Measurements from ENCODE around the gene BCAR3. TPM values are rescaled to one million over a fixed set of nuclear protein-coding genes. Genes with fewer than 3 reads are reported as not detected.

BCAR3 gene
- total RNA-seq, 2 donors from 2014 or later, result 32.7 to 48.7 TPM

DNA sequence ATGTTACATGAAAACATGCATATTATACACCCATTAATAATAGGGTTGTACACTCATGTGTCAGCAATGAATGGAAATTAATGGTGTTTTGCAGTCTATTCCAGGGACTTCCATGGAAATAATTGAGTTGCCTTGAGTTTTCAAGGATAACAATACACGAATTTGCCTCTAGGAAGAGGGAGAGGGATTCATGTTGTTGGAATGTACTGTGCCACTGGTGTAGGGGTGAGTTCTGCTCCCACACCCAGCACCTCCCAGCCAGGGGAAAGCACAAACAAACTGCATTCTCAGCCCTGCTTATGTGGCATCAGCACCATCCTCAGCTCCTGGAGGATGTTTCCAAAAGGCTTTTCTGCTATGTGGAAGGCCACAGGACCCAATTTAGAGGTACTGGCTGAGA, 57.8 kb downstream of the BCAR3 start:
- 68 to 100% methylated on average over 1 of the region's 1 CpG for WGBS, 2 experiments (ENCODE audit: insufficient coverage in 1 of 2, insufficient read length in 1 of 2)
- no peaks in the 10 kb centered on the region for H3K27me3 Mint-ChIP-seq (ENCODE audit: insufficient read depth)
- TF ChIP-seq CTCF (conservative IDR thresholded peaks at IDR 0.05), result no peak
- Histone ChIP-seq H3K36me3 (ENCODE audit: control insufficient read depth, insufficient read depth, low read length) (peaks cover 47% of the 10 kb centered on the region), H3K27me3 (ENCODE audit: control insufficient read depth, insufficient read depth, low read length, poor library complexity, severe bottlenecking) (no peaks in the 10 kb centered on the region), H3K9me3 (ENCODE audit: control insufficient read depth, low read length) (no peaks in the 10 kb centered on the region), H3K9ac (ENCODE audit: extremely low read depth, low read length, poor library complexity, severe bottlenecking) (no peak overlapping the region), H3K4me3 (ENCODE audit: low read length) (no peak overlapping the region), H3K4me1 (ENCODE audit: control insufficient read depth, insufficient read depth, low read length) (peaks cover 36% of the 10 kb centered on the region), H3K27ac (ENCODE audit: low read depth, low read length) (no peak overlapping the region)
- H3K4me3 Mint-ChIP-seq, result no peak overlapping the region
- no peaks in the 10 kb centered on the region for H3K9me3 Mint-ChIP-seq
- H3K36me3 Mint-ChIP-seq (ENCODE audit: low read depth), result peaks cover 19% of the 10 kb centered on the region
- DNase-seq, result no peak
- no peak overlapping the region for H3K27ac Mint-ChIP-seq
- H3K4me1 Mint-ChIP-seq, result peaks cover 76% of the 10 kb centered on the region

DNA sequence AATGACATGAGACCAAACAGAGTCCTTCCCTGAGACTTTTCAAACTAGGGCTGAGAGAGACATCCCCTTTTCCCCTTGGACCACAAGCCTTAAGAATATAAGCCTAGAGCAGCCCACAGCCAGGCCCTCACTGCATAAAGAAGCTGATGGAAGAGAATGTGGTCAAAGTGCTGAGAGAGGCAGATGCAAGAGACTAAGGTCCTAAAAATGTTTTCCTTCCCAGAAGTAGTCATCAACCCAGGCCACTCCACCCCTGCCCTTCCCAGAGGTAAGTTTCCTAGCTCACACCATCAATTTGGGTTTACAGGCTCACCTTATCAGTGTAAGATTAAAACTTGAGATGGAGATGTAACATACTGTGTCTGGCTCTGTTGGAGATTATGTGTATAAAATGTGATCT, 58.2 kb downstream of the BCAR3 start:
- Mint-ChIP-seq H3K27me3 (ENCODE audit: insufficient read depth) (no peaks in the 10 kb centered on the region), H3K4me3 (no peak overlapping the region), H3K27ac (peak overlapping the region; percentile 58), H3K9me3 (no peaks in the 10 kb centered on the region), H3K4me1 (peaks cover 75% of the 10 kb centered on the region), H3K36me3 (ENCODE audit: low read depth) (peaks cover 17% of the 10 kb centered on the region)
- DNase-seq, result no peak
- H3K9ac ChIP-seq (ENCODE audit: extremely low read depth, low read length, poor library complexity, severe bottlenecking), result no peak overlapping the region
- no peaks in the 10 kb centered on the region for H3K27me3 ChIP-seq (ENCODE audit: control insufficient read depth, insufficient read depth, low read length, poor library complexity, severe bottlenecking)
- no peaks in the 10 kb centered on the region for H3K9me3 ChIP-seq (ENCODE audit: control insufficient read depth, low read length)
- H3K4me1 ChIP-seq (ENCODE audit: control insufficient read depth, insufficient read depth, low read length), result peaks cover 38% of the 10 kb centered on the region
- no peak for TF ChIP-seq CTCF (conservative IDR thresholded peaks at IDR 0.05)
- no peak overlapping the region for H3K27ac ChIP-seq (ENCODE audit: low read depth, low read length)
- H3K4me3 ChIP-seq (ENCODE audit: low read length), result peak overlapping the region; percentile 17
- H3K36me3 ChIP-seq (ENCODE audit: control insufficient read depth, insufficient read depth, low read length), result peaks cover 42% of the 10 kb centered on the region

DNA sequence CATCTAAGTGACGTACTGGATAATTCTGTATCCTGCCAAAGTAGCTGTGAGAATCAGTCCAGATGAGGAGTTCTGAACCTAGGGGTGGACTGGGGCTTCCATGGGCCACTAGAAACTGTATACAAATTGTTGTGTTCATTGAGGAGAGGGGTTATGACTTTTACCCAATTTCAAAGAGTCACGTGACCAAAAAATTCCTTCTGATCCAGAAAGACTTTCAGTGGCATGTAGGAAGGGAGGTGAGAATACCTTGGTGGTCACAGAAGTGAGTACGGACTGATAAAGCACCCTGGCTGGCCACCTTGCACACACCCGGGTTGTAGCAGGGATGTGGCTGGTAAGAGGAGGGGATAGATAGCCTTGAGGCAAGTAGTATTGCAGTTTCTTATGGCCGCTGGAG, 60.4 kb downstream of the BCAR3 start:
- Mint-ChIP-seq H3K9me3 (no peaks in the 10 kb centered on the region), H3K4me3 (no peak overlapping the region), H3K27ac (peak overlapping the region; percentile 89), H3K27me3 (ENCODE audit: insufficient read depth) (no peaks in the 10 kb centered on the region), H3K36me3 (ENCODE audit: low read depth) (peaks cover 13% of the 10 kb centered on the region), H3K4me1 (peaks cover 79% of the 10 kb centered on the region)
- no peaks in the 10 kb centered on the region for H3K27me3 ChIP-seq (ENCODE audit: control insufficient read depth, insufficient read depth, low read length, poor library complexity, severe bottlenecking)
- DNase-seq, result no peak
- H3K4me1 ChIP-seq (ENCODE audit: control insufficient read depth, insufficient read depth, low read length), result peaks cover 49% of the 10 kb centered on the region
- no peak overlapping the region for H3K9ac ChIP-seq (ENCODE audit: extremely low read depth, low read length, poor library complexity, severe bottlenecking)
- no peaks in the 10 kb centered on the region for H3K9me3 ChIP-seq (ENCODE audit: control insufficient read depth, low read length)
- H3K27ac ChIP-seq (ENCODE audit: low read depth, low read length), result no peak overlapping the region
- WGBS, 2 experiments (ENCODE audit: insufficient coverage in 1 of 2, insufficient read length in 1 of 2), result 94 to 100% methylated on average over 3 to 5 of the region's 5 CpGs
- H3K4me3 ChIP-seq (ENCODE audit: low read length), result no peak overlapping the region
- peaks cover 37% of the 10 kb centered on the region for H3K36me3 ChIP-seq (ENCODE audit: control insufficient read depth, insufficient read depth, low read length)
- TF ChIP-seq CTCF (conservative IDR thresholded peaks at IDR 0.05), result no peak
